Neural cell (in vitro differentiated cells): ENCODE data around the gene JOSD2. TPM values are rescaled to one million over a fixed set of nuclear protein-coding genes. Genes with fewer than 3 reads are reported as not detected.

ENCODE experiments used
- H2AFZ ChIP-seq: fragments of 200-600, 300-800 bp; sonication (generic), shearing (Covaris generic); 2 replicates; pipeline ENCODE4 v1.6.0; 2014; ENCODE audit warnings: low read depth, mild to moderate bottlenecking, antibody characterized with exemption, low read length, moderate library complexity
- H3F3A ChIP-seq: fragments of 200-600 bp; shearing (Covaris generic); 2 replicates; pipeline ENCODE4 v1.6.1; 2016; ENCODE audit warnings: mild to moderate bottlenecking, moderate library complexity, mixed read lengths, antibody characterized with exemption, low read length; ENCODE audit not compliant: insufficient read depth, poor library complexity, severe bottlenecking
- H3K27ac ChIP-seq: fragments of 200-600, 300-800 bp; sonication (generic), shearing (Covaris generic); 2 replicates; pipeline ENCODE4 v1.5.1; 2014; ENCODE audit warnings: mild to moderate bottlenecking, low read length, moderate library complexity
- H3K27me3 ChIP-seq: fragments of 300-800, 200-600 bp; sonication (generic), shearing (Covaris generic); 2 replicates; pipeline ENCODE4 v1.6.0; 2014; ENCODE audit warnings: mild to moderate bottlenecking, low read depth, low read length, moderate library complexity; ENCODE audit not compliant: insufficient read depth
- H3K36me3 ChIP-seq: fragments of 300-800, 200-600 bp; sonication (generic), shearing (Covaris generic); 2 replicates; pipeline ENCODE4 v1.5.1; 2014; ENCODE audit warnings: mild to moderate bottlenecking, antibody characterized with exemption, low read length, moderate library complexity; ENCODE audit not compliant: insufficient read depth
- H3K4me2 ChIP-seq: fragments of 300-800, 200-600 bp; sonication (generic), shearing (Covaris generic); 2 replicates; pipeline ENCODE4 v1.6.0; 2014; ENCODE audit warnings: mild to moderate bottlenecking, low read length
- H3K4me3 ChIP-seq: fragments of 300-800, 200-600 bp; sonication (generic), shearing (Covaris generic); 2 replicates; pipeline ENCODE4 v1.5.1; 2014; ENCODE audit warnings: mild to moderate bottlenecking, low read length, moderate library complexity
- H3K79me2 ChIP-seq: fragments of 200-600 bp; shearing (Covaris generic); replicated peaks from 2 replicates; pipeline ENCODE4 v1.6.0; 2014; ENCODE audit warnings: mild to moderate bottlenecking, low read length, moderate library complexity; ENCODE audit not compliant: insufficient read depth
- H3K9ac ChIP-seq: fragments of 300-800, 200-600 bp; sonication (generic), shearing (Covaris generic); 2 replicates; pipeline ENCODE4 v1.6.1; 2016; ENCODE audit warnings: mild to moderate bottlenecking, low read length, mixed read lengths
- H3K9me2 ChIP-seq: fragments of 200-600 bp; shearing (Covaris generic); 2 replicates; pipeline ENCODE4 v1.6.1; 2016; ENCODE audit warnings: mild to moderate bottlenecking, low read length, mixed read lengths; ENCODE audit not compliant: insufficient read depth
- H3K9me3 ChIP-seq: fragments of 200-600, 300-800 bp; sonication (generic), shearing (Covaris generic); 2 replicates; pipeline ENCODE4 v1.6.1; 2016; ENCODE audit warnings: mild to moderate bottlenecking, mixed run types, low read length, moderate library complexity, mixed read lengths
- H4K20me1 ChIP-seq: fragments of 200-600 bp; shearing (Covaris generic); 2 replicates; pipeline ENCODE4 v1.6.1; 2016; ENCODE audit warnings: mild to moderate bottlenecking, mixed run types; ENCODE audit not compliant: insufficient read depth
- CTCF ChIP-seq: fragments of 450-650 bp; IDR thresholded peaks from 2 replicates; pipeline ENCODE4 v1.5.1; 2014; ENCODE audit warnings: antibody characterized with exemption, mild to moderate bottlenecking, moderate library complexity; ENCODE audit not compliant: poor library complexity, severe bottlenecking
- EP300 ChIP-seq: fragments of 450-650 bp; conservative IDR thresholded peaks from 2 replicates; pipeline ENCODE4 v1.6.1; 2014; ENCODE audit warnings: antibody characterized with exemption, mild to moderate bottlenecking, moderate library complexity; ENCODE audit not compliant: poor library complexity, severe bottlenecking
- EZH2 ChIP-seq: fragments of 200-600, 300-800 bp; shearing (Covaris generic), sonication (generic); IDR thresholded peaks from 2 replicates; pipeline ENCODE4 v1.6.1; 2014; ENCODE audit warnings: antibody characterized with exemption, low read length, borderline replicate concordance, mild to moderate bottlenecking; ENCODE audit not compliant: insufficient read depth, poor library complexity, severe bottlenecking
- MXI1 ChIP-seq: fragments of 450-650 bp; conservative IDR thresholded peaks from 2 replicates; pipeline ENCODE4 v1.6.1; 2014; ENCODE audit warnings: antibody characterized with exemption, mild to moderate bottlenecking; ENCODE audit not compliant: poor library complexity, severe bottlenecking
- POLR2AphosphoS5 ChIP-seq: IDR thresholded peaks from 2 replicates; pipeline ENCODE4 v1.6.1; 2012
- RAD21 ChIP-seq: fragments of 450-650 bp; conservative IDR thresholded peaks from 2 replicates; pipeline ENCODE4 v1.6.1; 2014; ENCODE audit warnings: antibody characterized with exemption, mild to moderate bottlenecking, moderate library complexity
- REST ChIP-seq: IDR thresholded peaks from 2 replicates; pipeline ENCODE4 v1.6.1; 2012; ENCODE audit warnings: borderline replicate concordance
- SMC3 ChIP-seq: fragments of 450-650 bp; conservative IDR thresholded peaks from 2 replicates; pipeline ENCODE4 v1.6.1; 2014; ENCODE audit warnings: antibody characterized with exemption, mild to moderate bottlenecking, moderate library complexity; ENCODE audit not compliant: poor library complexity
- TAF1 ChIP-seq: IDR thresholded peaks from 2 replicates; pipeline ENCODE4 v1.6.1; 2012; ENCODE audit warnings: low read depth
- polyA plus RNA-seq: library from polyadenylated mRNA; depleted of rRNA; stranded (reverse); fragments of >200 nt; gene quantifications from 2 replicates; pipeline ENCODE4 v1.2.3, GENCODE V29; 2014

JOSD2 gene
- polyA plus RNA-seq, 1 donor from 2014 or later, result 10.7 TPM

- Histone ChIP-seq H3K27ac (no peak overlapping the region), H3K36me3 (no peaks in the 10 kb centered on the region), H3K9me3 (no peaks in the 10 kb centered on the region), H2AFZ (no peak overlapping the region), H3F3A (no peaks in the 10 kb centered on the region), H3K79me2 (no peaks in the 10 kb centered on the region), H3K9me2 (no peaks in the 10 kb centered on the region), H3K4me2 (no peak overlapping the region), H3K9ac (no peak overlapping the region), H3K4me3 (no peak overlapping the region), H3K27me3 (peaks cover 34% of the 10 kb centered on the region), H4K20me1 (no peaks in the 10 kb centered on the region)
- no peak for TF ChIP-seq RAD21
- no peak for TF ChIP-seq POLR2AphosphoS5
- TF ChIP-seq CTCF, result no peak
- TF ChIP-seq REST, result no peak
- no peak for TF ChIP-seq EZH2
- no peak for TF ChIP-seq SMC3
- no peak for TF ChIP-seq EP300
- no peak for TF ChIP-seq MXI1
- no peak for TF ChIP-seq TAF1
These were observed 20.6 kb downstream of the JOSD2 start for GRCh38 chr19:50490411-50490811.

- no peaks in the 10 kb centered on the region for H4K20me1 ChIP-seq
- no peak overlapping the region for H3K4me2 ChIP-seq
- peaks cover 34% of the 10 kb centered on the region for H3K27me3 ChIP-seq
- H3K79me2 ChIP-seq, result no peaks in the 10 kb centered on the region
- H3F3A ChIP-seq, result no peaks in the 10 kb centered on the region
- no peaks in the 10 kb centered on the region for H3K9me3 ChIP-seq
- H3K4me3 ChIP-seq, result no peak overlapping the region
- TF ChIP-seq POLR2AphosphoS5 (peak; percentile 9), CTCF (no peak)
- H3K27ac ChIP-seq, result no peak overlapping the region
- H3K9ac ChIP-seq, result no peak overlapping the region
- no peak overlapping the region for H2AFZ ChIP-seq
- no peaks in the 10 kb centered on the region for H3K9me2 ChIP-seq
- no peaks in the 10 kb centered on the region for H3K36me3 ChIP-seq
These were observed 21.5 kb downstream of the JOSD2 start for GRCh38 chr19:50489461-50490011.
